ENCODE results near the gene CEP112.
"Not testable (repeated sequence)": the region's sequence is repeated elsewhere in the genome, so short reads cannot be mapped to it uniquely, and the experiment has no call there.

GRCh38 chr17:65782104-65782706 is 409.7 kb downstream of the CEP112 start:
- not testable (repeated sequence) for TF ChIP-seq BHLHE40 (IDR thresholded peaks at IDR 0.05; ENCODE audit: borderline replicate concordance); FOXA1 (IDR thresholded peaks at IDR 0.05); CTBP1 (IDR thresholded peaks at IDR 0.05; ENCODE audit: borderline replicate concordance); SP1 (IDR thresholded peaks at IDR 0.05); ZNF384 (IDR thresholded peaks at IDR 0.05); HDGF (IDR thresholded peaks at IDR 0.05; ENCODE audit: borderline replicate concordance); FOXK2 (IDR thresholded peaks at IDR 0.05); TARDBP (IDR thresholded peaks at IDR 0.05); ARNT (IDR thresholded peaks at IDR 0.05); ELF4 (IDR thresholded peaks at IDR 0.05); FOXM1 (IDR thresholded peaks at IDR 0.05; ENCODE audit: borderline replicate concordance); L3MBTL2 (conservative IDR thresholded peaks at IDR 0.05); PKNOX1 (IDR thresholded peaks at IDR 0.05)

Data from HEK293T (cell line).